Ovary (tissue), 9 donors: ENCODE data around the gene DNAJC25. TPM values are rescaled to one million over a fixed set of nuclear protein-coding genes. Genes with fewer than 3 reads are reported as not detected.

Experiments used
- DNase-seq, 5 donors: peaks; one replicate each; pipeline ENCODE4 v3.0.0-alpha.2; 2019 to 2020
- H3K27ac ChIP-seq, 2 donors: fragments of 200-600 bp; one replicate each; pipeline versions ENCODE4 v1.5.1 to v1.8.0; 2019 to 2022
- H3K27me3 ChIP-seq: fragments of 200-600 bp; one replicate; pipeline ENCODE4 v1.8.0; 2022
- H3K36me3 ChIP-seq: fragments of 200-600 bp; sonication (generic); one replicate; pipeline ENCODE4 v1.5.1; 2019
- H3K4me1 ChIP-seq: one replicate; pipeline ENCODE4 v1.8.1; 2013; ENCODE audit warnings: mild to moderate bottlenecking, moderate library complexity; ENCODE audit not compliant: insufficient read depth
- H3K4me3 ChIP-seq: fragments of 200-600 bp; sonication (generic); one replicate; pipeline ENCODE4 v1.5.1; 2017
- H3K9me3 ChIP-seq, 2 donors: fragments of 200-600 bp in 1 of 2; sonication (generic) in 1 of 2; one replicate each; pipeline versions ENCODE4 v1.5.1 to v1.8.1; 2013 to 2019; ENCODE audit warnings: mild to moderate bottlenecking in 1 of 2, moderate library complexity in 1 of 2
- EP300 ChIP-seq: sonication (generic); formaldehyde crosslinking; IDR thresholded peaks from one replicate; pipeline ENCODE4 v1.6.1; 2017; ENCODE audit warnings: antibody characterized with exemption
- POLR2A ChIP-seq: fragments of 450-650 bp; IDR thresholded peaks from one replicate; pipeline ENCODE4 v1.6.1; 2017; ENCODE audit warnings: antibody characterized with exemption, mild to moderate bottlenecking, moderate library complexity
- WGBS, 3 donors: extraction: QIAGEN DNeasy Blood & Tissue Kit in 1 of 3; methylation state at CpG; one replicate each; pipeline versions ENCODE4 v1.1.5 to v1.1.7; 2013 to 2017; 5-methylcytosine and 5-hydroxymethylcytosine counted together
- intact Hi-C, 4 donors: fragments of 100-400 bp; cut with DNase I; formaldehyde crosslinking; loops; one replicate each; pipeline versions ENCODE4 v1.11.0 to v1.15.1; 2022 to 2023
- polyA plus RNA-seq, 2 donors: library from polyadenylated mRNA; stranded (reverse); fragments of 200-250 nt in 1 of 2; fragments of 350-450 nt in 1 of 2; fragmentation: Illumina TruSeq in 1 of 2; extraction: RNeasy Lipid Tissue Mini Kit (QIAGEN cat#74804) in 1 of 2; gene quantifications; one replicate each; pipeline ENCODE4 v1.2.3, GENCODE V29; 2013 to 2014
- total RNA-seq, 7 donors: library from RNA; depleted of rRNA in 2 of 7; stranded (reverse); fragments of >200 nt in 2 of 7; fragmentation: NEBNext Ultra II Directional in 3 of 7; extraction: Animal tissue kit (Norgen Biotek cat#: 25700) in 3 of 7; gene quantifications; one replicate each; pipeline versions ENCODE4 v1.1.0 to v1.2.4, GENCODE V29; 2016 to 2023
- TF ChIP-seq, protein P1 (sequence below), 3 donors: fragments of 450-650 bp in 2 of 3; fragments of 200-600 bp in 1 of 3; IDR thresholded peaks; one replicate each; pipeline versions ENCODE4 v1.5.1 to v1.8.0; 2016 to 2022; ENCODE audit warnings: antibody characterized with exemption in 3 of 3, mild to moderate bottlenecking in 1 of 3
- donor health status: DM: no; HTN: no; CAD: no; lungs with moderate emphysema.
- donor health status: DM: no; HTN: no; CAD: no.
- donor health status: Bipolar disorder and iron deficiency.
- donor health status: DM: yes; HTN: yes; CAD: no.
- donor health status: DM: no; HTN: no; CAD: no.
- donor health status: DM: yes; HTN: yes; CAD: no.

DNAJC25 gene
- total and polyA plus RNA-seq, 9 donors: 5.3 to 12.3 (median 7.9) TPM

DNA sequence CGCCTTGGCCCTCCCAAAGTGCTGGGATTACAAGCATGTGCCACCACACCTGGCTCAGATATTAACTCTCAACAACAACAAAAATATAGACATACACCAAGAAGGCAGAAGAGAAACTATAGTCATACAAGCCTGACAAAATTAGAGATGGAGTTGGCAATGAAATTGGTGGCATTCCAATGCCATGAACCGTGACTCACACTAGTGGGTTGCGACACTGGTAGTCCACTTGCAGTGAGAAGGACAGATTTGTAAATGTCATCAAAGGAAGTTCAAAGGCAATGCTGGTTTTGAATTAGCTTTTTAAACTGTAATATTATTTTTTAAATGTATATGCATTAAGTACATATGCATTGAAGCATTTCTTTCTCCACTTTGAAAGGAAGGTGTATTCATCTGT, 8.5 kb upstream of the DNAJC25 start:
- Histone ChIP-seq H3K4me1 (no peaks in the 10 kb centered on the region), H3K9me3 (no peaks in the 10 kb centered on the region), H3K27me3 (no peaks in the 10 kb centered on the region), H3K36me3 (no peaks in the 10 kb centered on the region), H3K27ac (no peak overlapping the region), H3K4me3 (no peak overlapping the region)
- WGBS, 3 donors: 66 to 74% (median 68%) methylated on average over 3 of the region's 3 CpGs
- DNase-seq: no peak
- TF ChIP-seq EP300 (no peak), POLR2A (no peak)
- TF ChIP-seq, protein P1, sequence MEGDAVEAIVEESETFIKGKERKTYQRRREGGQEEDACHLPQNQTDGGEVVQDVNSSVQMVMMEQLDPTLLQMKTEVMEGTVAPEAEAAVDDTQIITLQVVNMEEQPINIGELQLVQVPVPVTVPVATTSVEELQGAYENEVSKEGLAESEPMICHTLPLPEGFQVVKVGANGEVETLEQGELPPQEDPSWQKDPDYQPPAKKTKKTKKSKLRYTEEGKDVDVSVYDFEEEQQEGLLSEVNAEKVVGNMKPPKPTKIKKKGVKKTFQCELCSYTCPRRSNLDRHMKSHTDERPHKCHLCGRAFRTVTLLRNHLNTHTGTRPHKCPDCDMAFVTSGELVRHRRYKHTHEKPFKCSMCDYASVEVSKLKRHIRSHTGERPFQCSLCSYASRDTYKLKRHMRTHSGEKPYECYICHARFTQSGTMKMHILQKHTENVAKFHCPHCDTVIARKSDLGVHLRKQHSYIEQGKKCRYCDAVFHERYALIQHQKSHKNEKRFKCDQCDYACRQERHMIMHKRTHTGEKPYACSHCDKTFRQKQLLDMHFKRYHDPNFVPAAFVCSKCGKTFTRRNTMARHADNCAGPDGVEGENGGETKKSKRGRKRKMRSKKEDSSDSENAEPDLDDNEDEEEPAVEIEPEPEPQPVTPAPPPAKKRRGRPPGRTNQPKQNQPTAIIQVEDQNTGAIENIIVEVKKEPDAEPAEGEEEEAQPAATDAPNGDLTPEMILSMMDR (IDR thresholded peaks at IDR 0.05): no peak
- intact Hi-C loops: no loop called here

DNA sequence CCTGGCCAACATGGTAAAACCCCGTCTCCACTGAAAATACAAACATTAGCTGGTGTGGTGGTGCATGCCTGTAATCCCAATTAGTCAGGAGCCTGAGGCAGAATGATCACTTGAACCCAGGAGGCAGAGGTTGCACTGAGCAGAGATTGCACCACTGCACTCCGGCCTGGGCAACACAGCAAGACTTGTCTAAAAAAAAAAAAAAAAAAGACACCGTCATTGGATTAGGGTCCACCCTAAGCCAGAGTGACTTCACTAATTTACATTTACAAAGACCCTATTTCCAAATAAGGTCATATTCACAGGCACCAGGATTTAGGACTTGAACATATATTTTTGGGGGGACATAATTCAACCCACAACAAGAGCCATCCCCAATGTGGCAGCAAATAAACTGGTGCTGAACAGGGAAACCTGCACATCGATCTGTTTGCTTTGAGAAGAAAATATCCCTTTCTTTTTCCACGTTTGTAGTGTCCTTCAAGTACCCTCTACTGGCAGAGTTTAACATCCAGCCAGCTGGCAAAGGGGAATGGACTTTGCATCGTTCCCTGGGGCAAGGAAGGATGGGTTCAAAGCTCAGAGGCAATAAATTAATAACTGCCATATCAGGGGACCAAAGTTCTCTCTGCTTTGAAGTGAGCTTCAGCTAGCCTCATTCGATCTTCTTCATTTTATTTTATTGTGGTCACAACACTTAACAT, 3.7 kb upstream of the DNAJC25 start:
- Histone ChIP-seq H3K36me3 (no peaks in the 10 kb centered on the region), H3K4me3 (no peak overlapping the region), H3K27ac (no peak overlapping the region), H3K4me1 (no peaks in the 10 kb centered on the region), H3K9me3 (no peaks in the 10 kb centered on the region), H3K27me3 (no peaks in the 10 kb centered on the region)
- no peak for DNase-seq
- intact Hi-C loops: no loop called here
- TF ChIP-seq, protein P1 (IDR thresholded peaks at IDR 0.05): no peak
- TF ChIP-seq EP300 (no peak), POLR2A (no peak)
- 62 to 68% (median 63%) methylated on average over 7 of the region's 7 CpGs for WGBS, 3 donors

DNA sequence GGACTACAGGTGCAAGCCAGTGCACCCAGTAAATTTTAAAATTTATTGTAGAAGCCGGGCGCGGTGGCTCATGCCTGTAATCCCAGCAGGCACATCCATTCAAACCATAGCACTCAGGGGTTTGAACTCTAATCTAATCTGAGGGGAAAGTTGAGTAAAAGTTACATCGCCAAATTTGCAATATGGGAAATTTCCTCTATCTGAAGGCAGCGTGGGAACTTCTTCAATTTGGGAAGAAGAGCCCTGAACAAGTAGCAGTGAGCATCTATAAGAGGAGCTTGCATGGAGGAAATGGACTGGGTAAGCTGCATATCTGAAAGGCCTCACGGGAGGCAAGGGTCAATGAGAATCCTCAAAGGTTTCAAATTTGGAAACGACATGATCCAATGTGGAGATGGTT, 2.7 kb upstream of the DNAJC25 start:
- no peak for DNase-seq
- 77 to 89% (median 80%) methylated on average over 7 of the region's 7 CpGs for WGBS, 3 donors
- Histone ChIP-seq H3K36me3 (no peaks in the 10 kb centered on the region), H3K9me3 (no peaks in the 10 kb centered on the region), H3K4me3 (no peak overlapping the region), H3K27me3 (no peaks in the 10 kb centered on the region), H3K27ac (no peak overlapping the region), H3K4me1 (peaks cover 3% of the 10 kb centered on the region)
- TF ChIP-seq, protein P1 (IDR thresholded peaks at IDR 0.05): no peak
- TF ChIP-seq EP300 (no peak), POLR2A (no peak)
- intact Hi-C loops: no loop called here

DNA sequence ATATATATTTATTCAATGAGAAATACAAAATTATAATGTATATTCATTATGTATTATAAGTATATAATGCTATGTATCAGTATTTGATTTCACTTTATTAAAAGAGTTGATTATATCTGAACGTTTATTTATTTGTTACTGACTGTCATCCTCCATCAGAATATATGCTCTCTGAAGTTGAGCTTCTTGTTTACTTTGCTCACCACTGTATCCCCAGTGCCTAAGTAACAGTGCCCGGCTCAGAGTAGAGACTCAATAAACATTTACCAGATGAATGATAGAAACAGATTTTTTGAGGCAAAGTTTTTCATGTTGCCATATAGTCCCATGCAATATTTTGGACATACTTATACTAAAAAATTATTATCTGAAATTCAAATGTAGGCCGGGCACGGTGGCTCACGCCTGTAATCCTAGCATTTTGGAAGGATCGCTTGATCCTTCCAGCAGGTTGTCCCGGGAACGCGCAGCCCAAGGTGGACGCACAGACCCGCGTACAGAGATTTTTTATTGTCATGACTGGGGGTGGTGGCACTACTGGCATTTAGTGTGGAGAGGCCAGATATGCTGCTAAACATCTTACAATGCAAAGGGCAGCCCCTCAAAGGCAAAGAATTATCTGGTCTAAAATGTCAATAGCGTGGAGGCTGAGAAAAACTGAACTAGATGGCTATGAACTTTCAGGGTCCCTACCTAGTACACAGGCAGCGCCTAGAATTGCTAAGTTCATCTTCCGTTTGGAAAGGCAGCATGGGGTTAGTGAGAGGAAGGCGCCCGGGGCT, 761 bp upstream of the DNAJC25 start:
- DNase-seq: peak in 1 of 5 donors; percentile 18
- intact Hi-C loops: no loop called here
- Histone ChIP-seq H3K27me3 (no peaks in the 10 kb centered on the region), H3K27ac (peak overlapping the region in 1 of 2 donors; percentile 63), H3K36me3 (no peaks in the 10 kb centered on the region), H3K9me3 (no peaks in the 10 kb centered on the region), H3K4me3 (peak overlapping the region; percentile 77), H3K4me1 (peaks cover 3% of the 10 kb centered on the region)
- TF ChIP-seq POLR2A (no peak), EP300 (no peak)
- TF ChIP-seq, protein P1 (IDR thresholded peaks at IDR 0.05): no peak
- 4 to 10% (median 8%) methylated on average over 17 of the region's 17 CpGs for WGBS, 3 donors
